ENCODE results near the gene LOXL4.

DNA sequence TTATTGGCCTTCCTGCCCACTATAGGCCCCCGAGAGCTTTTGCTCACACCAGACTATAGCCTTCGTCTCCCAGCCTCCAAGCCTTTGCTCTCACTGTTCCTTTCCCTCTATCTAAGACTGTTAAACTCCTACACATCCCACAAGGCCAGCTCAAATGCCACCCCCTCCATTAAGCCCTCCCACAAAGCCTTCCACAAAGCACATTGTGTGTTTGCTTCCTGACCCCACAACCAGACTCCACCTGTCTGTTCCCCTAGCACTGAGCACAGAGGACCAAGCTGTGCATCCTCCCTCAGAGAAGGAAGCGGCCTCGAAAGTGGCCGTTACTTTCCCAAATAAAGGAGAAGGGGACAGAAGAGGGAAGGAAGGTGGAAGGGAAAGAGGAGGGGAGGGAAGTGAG is 1.3 kb downstream of the LOXL4 start:
- TF ChIP-seq, protein P1, sequence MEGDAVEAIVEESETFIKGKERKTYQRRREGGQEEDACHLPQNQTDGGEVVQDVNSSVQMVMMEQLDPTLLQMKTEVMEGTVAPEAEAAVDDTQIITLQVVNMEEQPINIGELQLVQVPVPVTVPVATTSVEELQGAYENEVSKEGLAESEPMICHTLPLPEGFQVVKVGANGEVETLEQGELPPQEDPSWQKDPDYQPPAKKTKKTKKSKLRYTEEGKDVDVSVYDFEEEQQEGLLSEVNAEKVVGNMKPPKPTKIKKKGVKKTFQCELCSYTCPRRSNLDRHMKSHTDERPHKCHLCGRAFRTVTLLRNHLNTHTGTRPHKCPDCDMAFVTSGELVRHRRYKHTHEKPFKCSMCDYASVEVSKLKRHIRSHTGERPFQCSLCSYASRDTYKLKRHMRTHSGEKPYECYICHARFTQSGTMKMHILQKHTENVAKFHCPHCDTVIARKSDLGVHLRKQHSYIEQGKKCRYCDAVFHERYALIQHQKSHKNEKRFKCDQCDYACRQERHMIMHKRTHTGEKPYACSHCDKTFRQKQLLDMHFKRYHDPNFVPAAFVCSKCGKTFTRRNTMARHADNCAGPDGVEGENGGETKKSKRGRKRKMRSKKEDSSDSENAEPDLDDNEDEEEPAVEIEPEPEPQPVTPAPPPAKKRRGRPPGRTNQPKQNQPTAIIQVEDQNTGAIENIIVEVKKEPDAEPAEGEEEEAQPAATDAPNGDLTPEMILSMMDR (IDR thresholded peaks at IDR 0.05): no peak
- TF ChIP-seq POLR2AphosphoS5 (IDR thresholded peaks at IDR 0.05) (no peak), POLR2A (IDR thresholded peaks at IDR 0.05) (no peak), EP300 (IDR thresholded peaks at IDR 0.05) (no peak)

All from suprapubic skin (tissue), 4 donors.